Neuron (in vitro differentiated cells): ENCODE measurements around the gene DEGS2.

Source experiments
- H2AFZ ChIP-seq: one replicate; pipeline ENCODE4 v1.6.1; 2013; ENCODE audit warnings: low read depth, mild to moderate bottlenecking, inconsistent platforms, low read length, moderate library complexity
- H3K27me3 ChIP-seq: one replicate; pipeline ENCODE4 v1.6.1; 2013; ENCODE audit warnings: low read length; ENCODE audit not compliant: insufficient read depth
- H3K36me3 ChIP-seq: one replicate; pipeline ENCODE4 v1.6.1; 2013; ENCODE audit warnings: low read length; ENCODE audit not compliant: insufficient read depth
- H3K4me1 ChIP-seq: one replicate; pipeline ENCODE4 v1.6.1; 2013; ENCODE audit warnings: low read length; ENCODE audit not compliant: insufficient read depth
- H3K4me3 ChIP-seq: 2 replicates; pipeline ENCODE4 v1.5.1; 2013; ENCODE audit warnings: mild to moderate bottlenecking, low read length, moderate library complexity
- H3K9me3 ChIP-seq: one replicate; pipeline ENCODE4 v1.6.1; 2013; ENCODE audit warnings: low read length

Gene DEGS2

GRCh38 chr14:100141098-100141497, 18.3 kb downstream of the DEGS2 start:
- H3K4me3 ChIP-seq = no peak overlapping the region
- H3K4me1 ChIP-seq = peaks cover 6% of the 10 kb centered on the region
- no peak overlapping the region for H2AFZ ChIP-seq
- H3K36me3 ChIP-seq = peaks cover 46% of the 10 kb centered on the region
- H3K9me3 ChIP-seq = no peaks in the 10 kb centered on the region
- no peaks in the 10 kb centered on the region for H3K27me3 ChIP-seq

GRCh38 chr14:100140452-100141078, 18.9 kb downstream of the DEGS2 start:
- Histone ChIP-seq H3K27me3 (no peaks in the 10 kb centered on the region), H3K36me3 (peaks cover 50% of the 10 kb centered on the region)

DNA sequence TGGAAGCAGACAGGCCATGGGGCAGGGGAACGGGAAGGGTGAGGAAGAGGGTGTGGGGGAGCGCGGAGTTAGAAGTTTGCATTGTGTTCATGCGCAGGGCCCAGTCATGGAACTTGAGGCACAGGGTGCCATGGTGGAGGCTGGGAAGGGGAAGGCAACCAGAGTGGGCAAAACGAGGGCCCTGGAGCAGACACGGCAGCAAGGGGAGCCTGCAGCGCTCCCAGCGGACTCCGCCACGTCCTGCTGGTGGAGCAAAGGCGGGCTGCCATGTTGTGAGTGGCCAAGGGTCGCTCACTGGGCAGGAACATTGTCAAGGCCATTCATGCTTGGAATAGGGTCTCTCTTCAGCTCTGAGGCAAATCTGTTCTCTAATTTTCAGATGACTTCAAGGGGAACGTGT, 20.5 kb downstream of the DEGS2 start:
- peaks cover 59% of the 10 kb centered on the region for H3K36me3 ChIP-seq
- no peaks in the 10 kb centered on the region for H3K9me3 ChIP-seq
- H3K4me3 ChIP-seq = no peak overlapping the region
- H3K27me3 ChIP-seq = no peaks in the 10 kb centered on the region
- no peak overlapping the region for H2AFZ ChIP-seq
- H3K4me1 ChIP-seq = peaks cover 6% of the 10 kb centered on the region

More at GRCh38 chr14:100140452-100141078, 18.9 kb downstream of the DEGS2 start:
- Histone ChIP-seq H2AFZ (no peak overlapping the region), H3K4me3 (no peak overlapping the region), H3K4me1 (peaks cover 6% of the 10 kb centered on the region), H3K9me3 (no peaks in the 10 kb centered on the region)

DNA sequence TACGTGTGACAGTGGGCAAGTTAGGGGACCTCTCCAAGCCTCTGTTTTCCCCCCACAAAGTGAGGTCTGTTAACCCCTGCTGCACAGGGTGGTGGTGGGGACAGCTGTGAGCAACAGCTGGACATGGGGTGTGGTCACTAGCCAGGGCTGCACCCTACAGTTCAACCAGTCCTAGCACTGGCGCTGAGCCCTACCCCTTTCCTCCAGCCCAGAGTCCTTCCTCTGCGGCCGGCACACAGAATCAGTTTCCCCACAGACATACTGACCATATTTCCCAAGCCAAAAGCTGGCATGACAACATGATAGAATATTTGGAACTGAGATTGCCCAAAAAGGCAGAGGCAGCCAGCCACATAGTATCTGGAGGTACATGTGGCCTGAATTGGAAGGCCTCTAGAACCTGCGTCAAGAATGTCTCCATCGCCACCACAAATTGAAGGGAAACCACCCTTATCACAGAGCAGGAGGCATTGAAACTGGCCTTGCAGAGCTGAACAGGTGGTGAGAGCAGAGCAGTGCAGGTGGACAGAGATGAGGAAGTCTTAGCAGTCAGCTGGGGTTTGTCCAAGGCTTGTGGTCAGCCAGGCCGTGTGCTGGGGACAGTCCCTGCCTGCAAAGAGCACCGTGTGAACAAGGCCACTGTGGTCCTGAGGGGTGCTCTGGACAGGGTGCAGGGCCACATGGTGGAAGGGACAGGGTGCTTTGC, 21.2 kb downstream of the DEGS2 start:
- Histone ChIP-seq H3K4me1 (peaks cover 6% of the 10 kb centered on the region), H3K27me3 (no peaks in the 10 kb centered on the region), H3K9me3 (no peaks in the 10 kb centered on the region), H3K36me3 (peaks cover 54% of the 10 kb centered on the region), H2AFZ (no peak overlapping the region), H3K4me3 (no peak overlapping the region)

DNA sequence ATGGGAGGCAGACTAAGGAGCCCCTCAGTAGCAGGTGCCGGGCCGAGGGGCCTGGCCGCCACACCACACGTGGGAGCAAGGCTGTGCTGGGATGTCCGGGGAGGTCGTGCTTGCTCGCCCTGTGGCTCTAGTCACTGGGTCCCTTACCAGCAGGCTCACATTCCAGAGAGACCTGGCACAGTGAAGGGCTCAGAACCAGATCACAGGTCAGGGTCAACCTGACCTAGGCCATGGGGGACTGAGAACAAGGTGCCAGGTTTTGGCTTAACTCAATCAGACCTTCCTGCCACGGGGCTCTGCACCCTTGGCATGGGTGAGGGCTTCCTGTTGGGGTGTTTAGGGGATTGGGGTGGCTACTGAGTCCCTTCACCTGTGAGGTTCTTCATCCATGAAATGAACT, 22.3 kb downstream of the DEGS2 start:
- H3K9me3 ChIP-seq = no peaks in the 10 kb centered on the region
- no peak overlapping the region for H2AFZ ChIP-seq
- H3K27me3 ChIP-seq = no peaks in the 10 kb centered on the region
- peaks cover 6% of the 10 kb centered on the region for H3K4me1 ChIP-seq
- H3K36me3 ChIP-seq = peaks cover 56% of the 10 kb centered on the region
- H3K4me3 ChIP-seq = no peak overlapping the region

GRCh38 chr14:100135784-100136183, 23.7 kb downstream of the DEGS2 start:
- Histone ChIP-seq H3K4me3 (no peak overlapping the region), H3K36me3 (peaks cover 67% of the 10 kb centered on the region), H3K27me3 (no peaks in the 10 kb centered on the region), H3K4me1 (peaks cover 6% of the 10 kb centered on the region), H3K9me3 (no peaks in the 10 kb centered on the region), H2AFZ (no peak overlapping the region)

GRCh38 chr14:100135073-100135472, 24.4 kb downstream of the DEGS2 start:
- Histone ChIP-seq H3K4me1 (no peaks in the 10 kb centered on the region), H3K4me3 (no peak overlapping the region), H2AFZ (no peak overlapping the region), H3K36me3 (peaks cover 71% of the 10 kb centered on the region), H3K27me3 (no peaks in the 10 kb centered on the region), H3K9me3 (no peaks in the 10 kb centered on the region)

- Histone ChIP-seq H2AFZ (no peak overlapping the region), H3K27me3 (no peaks in the 10 kb centered on the region), H3K9me3 (no peaks in the 10 kb centered on the region), H3K4me3 (no peak overlapping the region), H3K4me1 (no peaks in the 10 kb centered on the region), H3K36me3 (peaks cover 74% of the 10 kb centered on the region)
Measured at GRCh38 chr14:100134586-100134985, 24.9 kb downstream of the DEGS2 start.

DNA sequence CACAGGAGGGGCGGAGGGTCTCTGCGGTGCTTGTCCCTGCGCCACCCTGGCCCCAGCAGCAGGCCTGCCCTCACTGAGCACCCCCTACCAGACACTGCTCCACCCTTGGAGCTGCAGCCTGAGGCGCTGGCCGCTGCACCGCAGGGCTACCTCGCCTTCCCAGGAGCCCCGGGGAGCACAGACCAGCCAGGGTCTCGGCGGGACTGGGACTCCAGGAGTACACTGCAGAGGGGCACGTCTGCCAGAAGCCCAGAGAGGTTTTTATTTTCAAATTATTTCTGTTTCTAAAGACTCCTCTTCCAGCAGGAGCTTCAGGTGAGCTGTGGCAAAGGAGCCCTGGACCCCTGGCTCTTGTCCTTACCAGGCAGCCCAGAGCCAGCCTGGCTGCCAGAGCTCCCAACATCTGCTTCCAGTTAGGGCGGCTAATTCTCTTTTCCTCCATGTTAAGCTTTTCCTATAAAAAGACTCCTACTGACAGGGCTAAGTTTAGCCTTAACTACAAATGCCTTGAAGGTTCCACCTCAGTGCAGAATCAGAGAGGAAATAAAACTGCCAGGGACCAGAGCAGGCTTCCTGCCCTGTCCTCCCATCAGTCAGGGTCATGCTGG, 26.4 kb downstream of the DEGS2 start:
- H2AFZ ChIP-seq = no peak overlapping the region
- H3K4me3 ChIP-seq = no peak overlapping the region
- H3K4me1 ChIP-seq = no peaks in the 10 kb centered on the region
- H3K9me3 ChIP-seq = no peaks in the 10 kb centered on the region
- no peaks in the 10 kb centered on the region for H3K27me3 ChIP-seq
- H3K36me3 ChIP-seq = peaks cover 72% of the 10 kb centered on the region

DNA sequence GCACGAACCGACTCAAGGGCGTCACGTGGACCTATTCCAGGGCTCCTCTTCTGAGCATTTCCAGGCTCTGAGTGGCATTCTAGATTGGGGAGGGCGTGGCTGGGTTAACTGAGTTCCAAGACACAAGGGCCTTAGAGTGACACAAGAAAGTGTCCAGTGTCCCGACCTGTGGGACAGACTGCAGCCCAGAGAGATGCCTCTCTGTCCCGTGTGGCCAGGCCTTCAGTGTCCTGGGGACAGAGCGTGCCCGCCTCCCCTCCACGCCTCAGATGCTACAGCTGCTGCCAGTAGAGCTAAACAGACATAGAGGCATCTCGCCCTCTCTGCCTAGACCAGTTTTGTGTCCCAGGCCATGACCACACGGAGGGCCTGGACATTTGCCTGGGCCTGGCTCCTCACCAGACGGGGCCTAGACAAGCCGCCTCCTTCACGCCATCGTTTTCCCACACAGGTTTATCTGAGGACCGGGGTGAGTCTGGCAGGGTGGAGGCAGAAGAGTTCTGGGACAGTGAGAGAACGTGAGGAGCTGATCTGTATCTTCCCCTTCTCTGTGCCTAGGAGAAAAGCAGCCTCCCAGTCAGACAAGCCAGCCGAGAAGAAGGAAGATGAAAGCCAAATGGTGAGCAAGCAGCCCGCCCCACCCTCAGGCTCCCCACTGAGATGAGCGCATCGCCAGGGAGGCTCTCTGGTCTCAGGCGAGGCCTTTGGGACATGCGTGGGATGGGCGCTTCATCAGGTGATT, 27.1 kb downstream of the DEGS2 start:
- no peak overlapping the region for H3K4me3 ChIP-seq
- no peaks in the 10 kb centered on the region for H3K4me1 ChIP-seq
- H3K36me3 ChIP-seq = peaks cover 71% of the 10 kb centered on the region
- H3K9me3 ChIP-seq = no peaks in the 10 kb centered on the region
- H3K27me3 ChIP-seq = no peaks in the 10 kb centered on the region
- no peak overlapping the region for H2AFZ ChIP-seq

DNA sequence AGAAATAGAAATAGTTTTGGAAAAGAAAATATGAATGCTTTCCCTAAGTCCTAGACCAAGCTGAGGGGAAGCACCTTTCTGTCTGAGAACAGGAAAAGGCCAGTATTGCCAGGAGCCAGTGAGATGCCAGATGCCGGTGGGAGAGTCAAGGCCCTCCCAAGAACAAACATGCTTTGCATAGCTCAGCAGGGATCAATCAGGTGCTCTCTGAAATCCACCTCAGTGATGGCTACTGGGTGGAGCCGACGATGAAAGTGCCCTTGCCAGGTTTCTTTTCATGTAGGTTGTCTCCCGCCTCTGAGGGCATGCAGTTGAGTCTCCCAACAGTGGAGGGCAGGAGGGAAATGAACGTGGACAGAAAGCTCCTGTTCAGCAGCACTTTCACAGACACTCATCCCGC, 28.3 kb downstream of the DEGS2 start:
- Histone ChIP-seq H3K36me3 (peaks cover 71% of the 10 kb centered on the region), H3K4me1 (no peaks in the 10 kb centered on the region), H2AFZ (no peak overlapping the region), H3K9me3 (no peaks in the 10 kb centered on the region), H3K4me3 (no peak overlapping the region), H3K27me3 (no peaks in the 10 kb centered on the region)

- Histone ChIP-seq H3K9me3 (no peaks in the 10 kb centered on the region), H3K27me3 (no peaks in the 10 kb centered on the region), H2AFZ (no peak overlapping the region), H3K4me1 (no peaks in the 10 kb centered on the region), H3K36me3 (peaks cover 71% of the 10 kb centered on the region), H3K4me3 (no peak overlapping the region)
Measured at GRCh38 chr14:100130521-100130920, 28.9 kb downstream of the DEGS2 start.

DNA sequence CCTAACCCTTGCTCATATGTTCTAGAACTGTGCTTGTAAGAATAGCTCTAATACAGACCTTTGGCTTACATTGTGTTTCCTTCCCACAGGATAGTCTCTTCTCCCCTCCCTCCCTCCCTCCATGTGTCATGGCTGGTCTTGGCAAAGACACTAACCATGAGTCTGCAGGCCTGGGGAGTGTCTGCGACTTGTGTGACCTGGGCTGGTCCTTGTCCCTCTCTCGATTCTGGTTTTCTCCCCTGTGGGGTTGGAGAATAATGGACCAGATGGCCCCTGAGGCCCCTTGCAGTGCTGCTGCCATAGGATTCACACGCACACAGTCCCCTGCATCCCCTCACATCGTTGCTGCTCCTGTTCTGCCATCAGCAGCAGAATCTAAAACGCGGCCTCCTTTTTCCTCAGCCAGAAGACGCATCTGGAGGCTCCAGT, 30.3 kb downstream of the DEGS2 start:
- H3K27me3 ChIP-seq = no peaks in the 10 kb centered on the region
- no peak overlapping the region for H3K4me3 ChIP-seq
- no peaks in the 10 kb centered on the region for H3K4me1 ChIP-seq
- H3K36me3 ChIP-seq = peaks cover 69% of the 10 kb centered on the region
- no peaks in the 10 kb centered on the region for H3K9me3 ChIP-seq
- H2AFZ ChIP-seq = no peak overlapping the region
